Fibroblast of skin of right biceps (primary cell): ENCODE data around the gene STC2.
"Not testable (repeated sequence)": the region's sequence is repeated elsewhere in the genome, so short reads cannot be mapped to it uniquely, and the experiment has no call there.

Experiments used
- DNase-seq: peaks from one replicate; pipeline ENCODE4 v3.0.0-alpha.2; 2013

STC2 gene

GRCh38 chr5:173327948-173328843, at the start of gene STC2:
TSS of gene STC2 (minus strand) at chr5:173328414. CDS start at chr5:173328193, 221 bp downstream.
- DNase-seq = peak; percentile 96

GRCh38 chr5:173371400-173371799, 43.2 kb upstream of the STC2 start:
- no peak for DNase-seq

- DNase-seq = not testable (repeated sequence)
Measured at GRCh38 chr5:173363406-173363805, 35.2 kb upstream of the STC2 start.

DNA sequence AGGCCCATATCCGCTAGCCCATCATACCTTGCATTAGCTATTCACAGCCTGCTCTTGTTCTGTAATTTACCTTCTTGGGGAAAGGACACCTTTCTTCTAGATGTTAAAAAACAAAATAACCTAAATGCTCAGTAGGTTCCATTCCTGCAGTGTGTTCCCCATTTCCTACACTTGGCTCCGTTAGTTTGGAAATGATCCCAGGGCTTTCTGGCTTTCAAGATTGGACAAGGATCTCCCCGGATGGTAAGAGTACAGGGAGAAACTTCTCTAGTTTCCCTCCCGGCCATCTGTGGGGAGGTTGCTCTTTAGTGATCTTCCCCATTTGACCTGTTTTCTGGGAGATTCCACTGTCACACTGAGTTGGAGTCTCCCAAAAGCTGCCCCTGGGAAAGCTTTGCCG, 27.3 kb upstream of the STC2 start:
- DNase-seq = no peak

DNA sequence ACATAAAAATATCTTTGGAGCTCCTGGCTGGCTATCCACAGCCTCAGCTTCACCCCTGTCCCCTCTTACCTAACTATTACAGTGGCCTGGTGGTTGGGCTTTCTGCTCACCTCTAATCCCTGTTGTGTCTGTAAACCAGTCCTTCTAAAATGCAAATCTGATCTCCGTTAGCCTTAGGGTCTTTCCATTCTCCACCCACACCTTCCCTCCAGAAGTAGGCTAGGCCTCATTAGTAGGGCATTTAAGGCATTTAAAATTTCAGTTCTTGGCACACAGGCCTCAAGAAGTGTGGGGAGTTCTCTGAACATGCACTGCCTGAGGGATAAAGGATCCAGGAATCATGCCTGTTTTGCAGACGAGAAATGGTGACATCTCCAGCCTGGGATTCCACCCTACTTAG, 26.4 kb upstream of the STC2 start:
- no peak for DNase-seq

DNA sequence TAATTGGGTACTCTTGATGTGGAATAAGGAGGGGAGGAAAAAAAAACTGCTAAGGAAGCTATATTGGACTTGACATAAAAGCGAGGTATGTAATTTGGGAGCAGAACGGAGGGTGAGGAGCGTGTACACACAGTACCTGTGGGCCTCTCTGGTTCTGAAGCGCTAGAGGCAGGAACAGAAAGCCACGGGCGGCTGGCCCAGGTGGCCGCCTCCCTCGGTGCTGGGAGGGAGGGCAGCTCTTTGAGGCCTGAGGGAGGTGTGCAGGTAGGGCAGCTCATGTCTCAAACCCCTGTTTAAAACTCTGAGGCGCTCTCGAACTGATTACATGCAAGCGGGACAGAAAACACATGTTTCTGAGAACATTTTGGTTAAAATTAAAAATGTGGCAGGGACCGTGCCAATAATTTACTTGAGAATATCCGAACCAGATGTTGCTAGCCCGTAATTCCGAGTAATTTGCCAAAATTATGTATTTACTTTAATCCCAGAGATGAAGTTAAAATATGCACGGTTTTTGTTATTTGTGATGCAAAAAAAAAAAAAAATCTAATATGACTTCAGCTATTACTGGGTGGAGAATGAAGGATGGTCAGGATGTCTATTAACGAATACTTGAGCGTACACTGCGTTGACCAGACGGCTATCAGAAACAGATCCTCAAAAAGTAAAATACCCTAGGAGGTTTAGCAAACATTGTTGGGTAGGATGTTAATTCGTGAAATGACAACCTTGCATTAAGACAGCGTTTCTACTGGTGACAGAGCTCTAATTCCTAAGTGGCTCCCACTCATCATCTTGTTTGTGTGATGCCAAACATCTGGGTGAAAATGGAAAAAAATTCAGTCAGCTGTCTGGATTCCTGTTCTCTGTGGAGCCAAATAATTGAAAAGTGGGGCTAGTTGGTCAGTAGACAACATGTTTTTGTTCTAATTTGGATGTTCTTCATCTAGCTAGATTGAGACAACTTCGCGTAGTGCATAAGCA, 24.4 kb upstream of the STC2 start:
- DNase-seq = no peak

GRCh38 chr5:173342813-173343755, 14.9 kb upstream of the STC2 start:
- no peak for DNase-seq

GRCh38 chr5:173341961-173342430, 13.8 kb upstream of the STC2 start:
- no peak for DNase-seq

DNA sequence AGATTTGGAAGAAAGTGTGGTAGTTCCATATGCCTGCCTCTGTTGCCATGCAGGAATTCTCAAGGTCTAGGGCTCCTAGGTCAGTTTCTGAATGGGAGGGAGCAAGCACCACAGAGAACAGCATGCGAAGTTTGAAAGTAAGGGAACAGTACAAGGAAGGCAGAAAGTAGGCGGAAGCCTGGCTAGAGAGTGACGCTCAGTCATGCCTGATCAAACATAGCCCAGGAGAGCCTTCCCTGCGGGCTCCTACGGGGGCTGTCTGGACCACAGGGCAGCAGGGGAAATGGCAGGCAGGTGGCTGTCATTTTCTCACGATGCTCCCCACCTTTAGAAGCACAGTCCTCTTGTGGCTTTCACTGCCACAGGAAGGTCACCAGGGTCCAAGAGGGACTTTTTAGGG, 12.8 kb upstream of the STC2 start:
- DNase-seq = no peak

DNA sequence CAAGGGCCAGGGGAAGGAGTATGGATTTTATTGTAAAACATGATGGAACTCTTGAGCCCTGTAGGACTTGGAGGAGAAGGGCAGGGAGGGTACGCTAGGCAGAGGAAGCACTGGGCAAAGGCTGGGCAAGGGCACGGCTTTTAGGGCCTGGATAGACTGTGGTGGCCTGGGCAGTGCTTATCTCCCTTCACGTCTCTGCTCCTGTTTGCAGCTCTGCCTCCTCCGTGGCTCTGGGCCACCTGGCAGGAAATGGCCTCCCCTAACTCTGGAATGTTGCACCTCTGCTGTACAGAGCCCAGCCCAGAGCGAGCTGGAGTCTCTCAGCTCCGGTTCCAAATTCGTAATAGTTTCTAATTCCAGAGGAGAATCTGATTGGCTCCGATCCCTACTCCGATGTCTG, 12.2 kb upstream of the STC2 start:
- DNase-seq = no peak

DNA sequence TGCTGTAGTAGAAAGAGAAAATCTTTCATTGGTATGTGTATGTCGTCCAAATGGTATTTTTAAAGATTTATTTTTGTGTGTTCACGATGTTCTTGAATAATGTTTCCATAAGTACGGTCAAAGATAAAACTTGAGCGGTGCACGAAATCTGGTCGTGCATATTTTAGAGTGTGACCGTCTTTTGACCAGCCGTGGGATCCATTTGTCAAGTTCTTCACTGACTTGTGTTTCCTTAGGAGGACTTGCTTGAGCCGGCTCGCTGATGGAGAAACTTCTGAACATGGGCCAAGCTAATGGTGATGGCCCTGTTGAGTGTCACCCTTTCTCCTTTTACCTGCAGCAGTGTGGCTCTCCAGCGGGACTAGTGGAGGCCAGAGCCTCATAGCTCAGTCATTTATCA, 11.1 kb upstream of the STC2 start:
- no peak for DNase-seq

DNA sequence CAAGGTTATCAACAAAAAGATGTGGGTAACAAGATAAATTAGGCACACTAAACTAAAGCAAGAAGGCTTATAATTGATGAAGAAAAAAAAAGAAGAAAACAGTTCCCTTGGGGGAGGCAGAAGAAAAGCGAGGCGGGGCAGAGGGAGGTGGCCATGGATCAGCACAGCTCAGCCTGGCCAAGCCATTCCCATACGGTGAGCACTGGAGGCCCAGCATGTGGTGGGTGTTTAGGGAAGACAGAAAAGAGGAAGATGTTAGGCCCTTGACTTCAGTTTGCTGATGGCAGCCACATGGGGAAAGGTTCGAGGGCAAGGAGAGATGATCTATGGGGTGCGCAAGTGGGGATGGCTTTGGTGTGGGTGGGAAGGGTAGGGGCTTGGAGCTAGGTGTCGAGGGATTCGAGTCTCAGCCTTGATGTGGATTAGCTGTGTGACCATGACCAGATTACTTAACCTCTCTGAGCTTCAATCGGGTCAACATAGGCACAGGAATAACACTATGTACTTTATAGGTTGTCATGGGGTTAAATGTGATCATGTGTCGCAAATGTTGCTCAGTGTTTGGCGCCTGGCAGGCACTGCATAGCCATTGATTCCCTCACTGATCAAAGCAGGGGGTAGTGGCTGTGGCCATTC, 10.3 kb upstream of the STC2 start:
- no peak for DNase-seq

GRCh38 chr5:173334808-173335207, 6.6 kb upstream of the STC2 start:
- no peak for DNase-seq

- DNase-seq = peak; percentile 87
Measured at GRCh38 chr5:173333925-173334661, 5.9 kb upstream of the STC2 start.

DNA sequence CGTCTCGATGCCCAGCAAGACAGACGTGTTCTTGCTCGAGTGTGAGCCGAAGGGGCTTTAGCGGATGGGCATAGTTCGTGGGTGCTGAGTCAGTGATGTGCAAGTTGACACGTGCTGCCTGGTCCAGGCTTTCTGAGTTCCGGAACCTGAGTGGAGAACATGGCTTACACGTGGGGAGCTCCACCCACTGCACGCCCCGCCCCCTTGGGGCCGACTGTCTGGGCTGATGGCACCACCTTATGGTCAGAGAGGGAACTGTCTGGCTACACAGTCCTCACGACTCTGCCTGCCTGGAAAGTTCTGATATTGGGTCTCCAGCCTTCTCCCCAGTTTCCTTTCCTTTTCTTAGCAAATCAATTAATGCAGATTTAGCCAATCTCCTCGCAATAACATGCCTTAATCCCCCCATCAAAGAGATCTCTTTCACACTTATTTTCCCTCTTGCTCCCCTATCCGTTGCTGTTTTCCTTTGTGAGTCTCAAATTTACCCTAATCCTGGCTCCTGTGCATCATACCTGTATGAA, 3.8 kb upstream of the STC2 start:
- peak; percentile 89 for DNase-seq

GRCh38 chr5:173331287-173331686, 3.1 kb upstream of the STC2 start:
- DNase-seq = no peak

GRCh38 chr5:173330338-173331206, 2.4 kb upstream of the STC2 start:
- DNase-seq = no peak

DNA sequence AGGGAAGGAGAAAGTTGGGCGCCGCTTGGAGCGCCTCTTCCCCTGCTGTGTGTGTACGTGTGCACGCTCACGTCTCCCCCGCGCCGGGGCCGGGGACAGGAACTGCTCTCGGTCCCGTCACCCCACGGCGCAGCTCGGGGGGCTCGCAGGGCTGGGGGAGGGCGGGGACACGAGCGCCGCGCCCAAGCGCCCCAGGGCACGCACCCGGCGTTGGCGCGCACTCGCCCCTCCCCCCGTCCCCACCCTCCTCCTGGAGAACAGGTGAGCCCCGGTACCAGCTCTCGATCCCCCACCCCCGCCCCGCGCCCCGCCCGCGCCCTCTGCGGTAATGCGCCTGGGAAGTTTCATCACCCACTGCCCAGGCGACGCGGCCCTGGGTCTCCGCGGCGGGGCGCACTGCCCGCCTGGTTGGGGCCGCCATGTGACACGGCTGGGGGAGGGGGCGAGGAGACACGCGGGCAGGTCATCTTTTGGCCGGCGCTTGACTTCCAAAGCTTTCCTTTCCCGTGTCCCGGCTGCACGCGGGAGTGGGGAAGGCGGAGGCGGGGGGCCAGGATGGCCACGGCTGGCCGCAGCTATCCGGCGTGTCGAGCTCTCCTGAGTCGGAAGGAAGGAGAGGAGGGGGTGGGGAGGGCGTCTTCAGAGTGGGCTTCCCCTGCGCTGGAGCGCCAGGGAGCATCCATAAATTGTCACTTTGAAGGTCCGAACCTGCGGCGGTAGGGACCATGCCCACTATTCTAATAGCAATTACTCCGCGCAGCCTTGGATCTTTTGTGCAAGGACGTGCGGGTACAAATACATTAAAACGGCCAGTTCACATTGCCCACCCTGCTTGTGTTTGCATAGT, 1.5 kb upstream of the STC2 start:
- DNase-seq = peak; percentile 77
